ENCODE data around the gene COBL.

DNA sequence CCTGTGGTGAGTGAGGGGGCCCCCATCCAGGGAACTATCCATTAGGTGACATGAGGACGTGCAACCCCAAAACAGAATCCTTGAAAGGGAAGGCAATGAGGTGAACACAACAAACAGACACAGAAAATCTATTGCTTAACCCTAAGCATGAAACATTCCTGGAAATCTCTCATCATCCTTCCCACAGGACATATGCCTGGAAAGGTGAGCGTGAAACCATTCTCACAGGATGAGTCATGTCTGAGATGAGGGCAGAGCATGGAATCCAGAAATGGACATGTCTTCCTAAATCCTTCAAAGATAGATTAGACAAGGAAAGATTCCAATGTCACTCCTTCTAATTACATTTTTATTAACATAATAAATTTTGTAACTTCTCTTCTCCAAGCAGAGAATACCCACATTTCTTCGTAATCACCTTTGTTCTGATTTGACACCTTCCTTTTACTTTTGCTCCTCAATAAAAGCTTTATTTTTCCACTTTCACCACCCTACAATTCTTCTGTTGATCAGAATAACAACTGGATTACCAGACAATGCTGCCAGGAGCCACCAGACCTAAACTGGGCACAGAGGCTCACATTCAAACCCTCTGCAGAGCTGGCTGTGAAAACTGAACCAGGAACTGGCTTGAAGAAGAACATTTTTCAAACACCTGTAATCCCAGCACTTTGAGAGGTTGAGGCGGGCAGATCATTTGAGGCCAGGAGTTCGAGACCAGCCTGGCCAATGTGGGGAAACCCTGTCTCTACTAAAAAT is 67.2 kb downstream of the COBL start:
- no peak for TF ChIP-seq TCF12 (IDR thresholded peaks at IDR 0.05; ENCODE audit: low read depth)
- TF ChIP-seq, protein P1, sequence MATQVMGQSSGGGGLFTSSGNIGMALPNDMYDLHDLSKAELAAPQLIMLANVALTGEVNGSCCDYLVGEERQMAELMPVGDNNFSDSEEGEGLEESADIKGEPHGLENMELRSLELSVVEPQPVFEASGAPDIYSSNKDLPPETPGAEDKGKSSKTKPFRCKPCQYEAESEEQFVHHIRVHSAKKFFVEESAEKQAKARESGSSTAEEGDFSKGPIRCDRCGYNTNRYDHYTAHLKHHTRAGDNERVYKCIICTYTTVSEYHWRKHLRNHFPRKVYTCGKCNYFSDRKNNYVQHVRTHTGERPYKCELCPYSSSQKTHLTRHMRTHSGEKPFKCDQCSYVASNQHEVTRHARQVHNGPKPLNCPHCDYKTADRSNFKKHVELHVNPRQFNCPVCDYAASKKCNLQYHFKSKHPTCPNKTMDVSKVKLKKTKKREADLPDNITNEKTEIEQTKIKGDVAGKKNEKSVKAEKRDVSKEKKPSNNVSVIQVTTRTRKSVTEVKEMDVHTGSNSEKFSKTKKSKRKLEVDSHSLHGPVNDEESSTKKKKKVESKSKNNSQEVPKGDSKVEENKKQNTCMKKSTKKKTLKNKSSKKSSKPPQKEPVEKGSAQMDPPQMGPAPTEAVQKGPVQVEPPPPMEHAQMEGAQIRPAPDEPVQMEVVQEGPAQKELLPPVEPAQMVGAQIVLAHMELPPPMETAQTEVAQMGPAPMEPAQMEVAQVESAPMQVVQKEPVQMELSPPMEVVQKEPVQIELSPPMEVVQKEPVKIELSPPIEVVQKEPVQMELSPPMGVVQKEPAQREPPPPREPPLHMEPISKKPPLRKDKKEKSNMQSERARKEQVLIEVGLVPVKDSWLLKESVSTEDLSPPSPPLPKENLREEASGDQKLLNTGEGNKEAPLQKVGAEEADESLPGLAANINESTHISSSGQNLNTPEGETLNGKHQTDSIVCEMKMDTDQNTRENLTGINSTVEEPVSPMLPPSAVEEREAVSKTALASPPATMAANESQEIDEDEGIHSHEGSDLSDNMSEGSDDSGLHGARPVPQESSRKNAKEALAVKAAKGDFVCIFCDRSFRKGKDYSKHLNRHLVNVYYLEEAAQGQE (IDR thresholded peaks at IDR 0.05; ENCODE audit: low read depth), result no peak
- TF ChIP-seq, protein P2, sequence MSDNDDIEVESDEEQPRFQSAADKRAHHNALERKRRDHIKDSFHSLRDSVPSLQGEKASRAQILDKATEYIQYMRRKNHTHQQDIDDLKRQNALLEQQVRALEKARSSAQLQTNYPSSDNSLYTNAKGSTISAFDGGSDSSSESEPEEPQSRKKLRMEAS (IDR thresholded peaks at IDR 0.05), result no peak
